Measurements from ENCODE around the gene RBFA. TPM values are rescaled to one million over a fixed set of nuclear protein-coding genes. Genes with fewer than 3 reads are reported as not detected.

Gene RBFA
- total RNA-seq, 2 experiments from 2014 or later = 13.9 to 16.8 TPM

GRCh38 chr18:80065705-80066104 is 31.5 kb downstream of the RBFA start:
- H3K36me3 Mint-ChIP-seq (ENCODE audit: low read depth) = no peaks in the 10 kb centered on the region
- H3K27ac Mint-ChIP-seq = no peak overlapping the region
- peaks cover 3% of the 10 kb centered on the region for H3K9me3 Mint-ChIP-seq
- no peak for DNase-seq
- H3K27me3 Mint-ChIP-seq = no peaks in the 10 kb centered on the region
- POLR2A ChIA-PET = no interaction called here
- no peaks in the 10 kb centered on the region for H3K4me1 Mint-ChIP-seq
- H3K4me3 Mint-ChIP-seq = no peak overlapping the region
- CTCF ChIA-PET = no interaction called here

- Mint-ChIP-seq H3K4me3 (no peak overlapping the region), H3K9me3 (peaks cover 3% of the 10 kb centered on the region), H3K27me3 (no peaks in the 10 kb centered on the region), H3K36me3 (ENCODE audit: low read depth) (no peaks in the 10 kb centered on the region), H3K4me1 (no peaks in the 10 kb centered on the region), H3K27ac (no peak overlapping the region)
- POLR2A ChIA-PET = no interaction called here
- CTCF ChIA-PET = no interaction called here
- DNase-seq = no peak
Measured at GRCh38 chr18:80067321-80067720, 33.1 kb downstream of the RBFA start.

- no peak overlapping the region for H3K4me3 Mint-ChIP-seq
- no peaks in the 10 kb centered on the region for H3K9me3 Mint-ChIP-seq
- no peak for DNase-seq
- ChIA-PET CTCF (no interaction called here), POLR2A (no interaction called here)
- H3K36me3 Mint-ChIP-seq (ENCODE audit: low read depth) = no peaks in the 10 kb centered on the region
- H3K27ac Mint-ChIP-seq = no peak overlapping the region
- no peaks in the 10 kb centered on the region for H3K4me1 Mint-ChIP-seq
- H3K27me3 Mint-ChIP-seq = no peaks in the 10 kb centered on the region
Measured at GRCh38 chr18:80067897-80068296, 33.7 kb downstream of the RBFA start.

- no peak overlapping the region for H3K27ac Mint-ChIP-seq
- ChIA-PET CTCF (no interaction called here), POLR2A (no interaction called here)
- no peaks in the 10 kb centered on the region for H3K36me3 Mint-ChIP-seq (ENCODE audit: low read depth)
- no peaks in the 10 kb centered on the region for H3K27me3 Mint-ChIP-seq
- H3K4me1 Mint-ChIP-seq = no peaks in the 10 kb centered on the region
- H3K9me3 Mint-ChIP-seq = no peaks in the 10 kb centered on the region
- DNase-seq = no peak
- H3K4me3 Mint-ChIP-seq = no peak overlapping the region
Measured at GRCh38 chr18:80068571-80069272, 34.5 kb downstream of the RBFA start.

- no peak for DNase-seq
- no peaks in the 10 kb centered on the region for H3K27me3 Mint-ChIP-seq
- no peaks in the 10 kb centered on the region for H3K4me1 Mint-ChIP-seq
- H3K36me3 Mint-ChIP-seq (ENCODE audit: low read depth) = no peaks in the 10 kb centered on the region
- H3K9me3 Mint-ChIP-seq = no peaks in the 10 kb centered on the region
- ChIA-PET CTCF (no interaction called here), POLR2A (no interaction called here)
- H3K27ac Mint-ChIP-seq = no peak overlapping the region
- no peak overlapping the region for H3K4me3 Mint-ChIP-seq
Measured at GRCh38 chr18:80070825-80071224, 36.6 kb downstream of the RBFA start.

GRCh38 chr18:80074183-80074582 is 39.9 kb downstream of the RBFA start:
- CTCF ChIA-PET = no interaction called here
- no peak overlapping the region for H3K27ac Mint-ChIP-seq
- no peaks in the 10 kb centered on the region for H3K36me3 Mint-ChIP-seq (ENCODE audit: low read depth)

GRCh38 chr18:80074697-80075096 is 40.5 kb downstream of the RBFA start:
- Mint-ChIP-seq H3K9me3 (no peaks in the 10 kb centered on the region), H3K4me3 (no peak overlapping the region), H3K4me1 (no peaks in the 10 kb centered on the region), H3K36me3 (ENCODE audit: low read depth) (no peaks in the 10 kb centered on the region), H3K27me3 (no peaks in the 10 kb centered on the region), H3K27ac (no peak overlapping the region)
- DNase-seq = no peak
- ChIA-PET POLR2A (no interaction called here), CTCF (no interaction called here)

More at GRCh38 chr18:80074183-80074582, 39.9 kb downstream of the RBFA start:
- Mint-ChIP-seq H3K4me1 (no peaks in the 10 kb centered on the region), H3K4me3 (no peak overlapping the region), H3K9me3 (no peaks in the 10 kb centered on the region), H3K27me3 (no peaks in the 10 kb centered on the region)
- DNase-seq = no peak
- POLR2A ChIA-PET = no interaction called here

GRCh38 chr18:80075940-80076339 is 41.7 kb downstream of the RBFA start:
- Mint-ChIP-seq H3K4me3 (no peak overlapping the region), H3K4me1 (no peaks in the 10 kb centered on the region), H3K27me3 (peaks cover 3% of the 10 kb centered on the region), H3K36me3 (ENCODE audit: low read depth) (no peaks in the 10 kb centered on the region), H3K9me3 (no peaks in the 10 kb centered on the region), H3K27ac (no peak overlapping the region)
- POLR2A ChIA-PET = no interaction called here
- CTCF ChIA-PET = no interaction called here
- no peak for DNase-seq

GRCh38 chr18:80076379-80076778 is 42.1 kb downstream of the RBFA start:
- ChIA-PET CTCF (no interaction called here), POLR2A (no interaction called here)
- no peak overlapping the region for H3K27ac Mint-ChIP-seq
- DNase-seq = no peak
- no peaks in the 10 kb centered on the region for H3K4me1 Mint-ChIP-seq
- H3K9me3 Mint-ChIP-seq = no peaks in the 10 kb centered on the region
- no peaks in the 10 kb centered on the region for H3K36me3 Mint-ChIP-seq (ENCODE audit: low read depth)
- H3K27me3 Mint-ChIP-seq = peaks cover 3% of the 10 kb centered on the region
- no peak overlapping the region for H3K4me3 Mint-ChIP-seq

- H3K9me3 Mint-ChIP-seq = no peaks in the 10 kb centered on the region
- no peaks in the 10 kb centered on the region for H3K36me3 Mint-ChIP-seq (ENCODE audit: low read depth)
- CTCF ChIA-PET = no interaction called here
- H3K27me3 Mint-ChIP-seq = peaks cover 7% of the 10 kb centered on the region
- H3K27ac Mint-ChIP-seq = no peak overlapping the region
- DNase-seq = no peak
- no peaks in the 10 kb centered on the region for H3K4me1 Mint-ChIP-seq
- POLR2A ChIA-PET = no interaction called here
- no peak overlapping the region for H3K4me3 Mint-ChIP-seq
Measured at GRCh38 chr18:80077873-80078272, 43.6 kb downstream of the RBFA start.

Other genes with a start within 250 kb of the RBFA start
- gene KCNG2, start 236.5 kb upstream of the RBFA start, total RNA-seq = not detected
- 10 to 100 TPM; 28.6 to 32.0 TPM for gene SLC66A2, start 82.8 kb upstream of the RBFA start, total RNA-seq
- gene HSBP1L1, start 69.8 kb upstream of the RBFA start, total RNA-seq = 1 to 10 TPM; 9.0 to 9.2 TPM
- 100 to 1,000 TPM; 120 TPM for gene TXNL4A, start 45.9 kb upstream of the RBFA start, total RNA-seq
- gene ADNP2, start 74.8 kb downstream of the RBFA start, total RNA-seq = 10 to 100 TPM; 25.8 to 26.6 TPM
- under 1 TPM; 0.20 to 0.33 TPM for gene PARD6G, start 213.1 kb downstream of the RBFA start, total RNA-seq